HEK293 (cell line): ENCODE data around the gene PUDP.

Experiments used
- YY2 ChIP-seq: fragments of 450-650 bp; formaldehyde crosslinking; IDR thresholded peaks from 2 replicates; pipeline ENCODE4 v1.5.1; 2016; ENCODE audit warnings: missing biosample characterization, missing genetic modification characterization
- TF ChIP-seq, protein P1 (sequence below): fragments of 450-650 bp; formaldehyde crosslinking; IDR thresholded peaks from 2 replicates; pipeline ENCODE4 v1.5.1; 2016; ENCODE audit warnings: missing biosample characterization, missing genetic modification characterization

DNA sequence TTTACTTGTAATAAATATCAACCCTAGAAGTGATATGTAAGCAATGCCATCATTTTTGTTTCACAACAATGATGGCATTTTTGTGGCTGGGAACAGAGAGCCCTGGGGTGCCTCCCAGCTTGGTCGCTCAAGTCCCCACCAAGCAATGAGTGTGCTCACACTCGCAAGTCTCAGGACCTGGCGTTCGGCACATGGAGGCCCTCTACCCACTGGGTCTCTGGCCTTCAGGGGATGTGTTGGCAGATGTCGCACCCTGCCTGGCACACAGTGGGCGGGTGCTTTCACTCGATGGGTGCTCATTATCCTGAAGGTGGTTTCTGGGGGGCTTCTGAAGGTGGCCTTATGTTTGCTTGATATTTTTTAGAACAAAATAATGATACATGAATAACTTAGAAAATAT is 75.1 kb downstream of the PUDP start:
- TF ChIP-seq YY2: no peak
- TF ChIP-seq, protein P1, sequence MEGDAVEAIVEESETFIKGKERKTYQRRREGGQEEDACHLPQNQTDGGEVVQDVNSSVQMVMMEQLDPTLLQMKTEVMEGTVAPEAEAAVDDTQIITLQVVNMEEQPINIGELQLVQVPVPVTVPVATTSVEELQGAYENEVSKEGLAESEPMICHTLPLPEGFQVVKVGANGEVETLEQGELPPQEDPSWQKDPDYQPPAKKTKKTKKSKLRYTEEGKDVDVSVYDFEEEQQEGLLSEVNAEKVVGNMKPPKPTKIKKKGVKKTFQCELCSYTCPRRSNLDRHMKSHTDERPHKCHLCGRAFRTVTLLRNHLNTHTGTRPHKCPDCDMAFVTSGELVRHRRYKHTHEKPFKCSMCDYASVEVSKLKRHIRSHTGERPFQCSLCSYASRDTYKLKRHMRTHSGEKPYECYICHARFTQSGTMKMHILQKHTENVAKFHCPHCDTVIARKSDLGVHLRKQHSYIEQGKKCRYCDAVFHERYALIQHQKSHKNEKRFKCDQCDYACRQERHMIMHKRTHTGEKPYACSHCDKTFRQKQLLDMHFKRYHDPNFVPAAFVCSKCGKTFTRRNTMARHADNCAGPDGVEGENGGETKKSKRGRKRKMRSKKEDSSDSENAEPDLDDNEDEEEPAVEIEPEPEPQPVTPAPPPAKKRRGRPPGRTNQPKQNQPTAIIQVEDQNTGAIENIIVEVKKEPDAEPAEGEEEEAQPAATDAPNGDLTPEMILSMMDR: no peak
